ENCODE results near the gene CADPS2.
"Not testable (repeated sequence)": the region's sequence is repeated elsewhere in the genome, so short reads cannot be mapped to it uniquely, and the experiment has no call there.

The CADPS2 gene

DNA sequence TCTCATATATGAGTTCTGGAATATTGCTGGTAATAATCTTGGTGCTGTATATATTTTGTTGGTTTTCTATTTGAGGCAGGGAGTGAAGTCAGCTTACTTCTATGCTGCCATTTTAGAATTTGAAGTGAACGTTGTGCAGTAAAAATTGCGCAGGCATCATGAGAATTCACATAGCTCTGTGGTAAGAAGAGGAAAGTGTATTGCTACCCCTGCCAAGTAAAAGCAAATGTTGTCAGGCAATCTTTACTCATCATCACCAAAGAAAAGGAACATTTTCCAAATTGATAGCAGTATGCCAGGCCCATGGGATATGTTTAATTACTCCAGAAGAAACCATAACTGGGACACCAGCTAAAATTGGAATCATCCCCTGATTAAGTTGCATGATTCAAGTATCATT, 595.1 kb downstream of the CADPS2 start:
- Histone ChIP-seq H3K27me3 (ENCODE audit: insufficient read depth, poor library complexity, severe bottlenecking) (no peaks in the 10 kb centered on the region), H3K4me3 (replicated peaks; ENCODE audit: insufficient read depth, low read length) (no peak overlapping the region), H3K27ac (replicated peaks) (no peak overlapping the region)
- no peak for DNase-seq (ENCODE audit: low read depth in 1 of 2, low spot score in 1 of 2)
- no peak for TF ChIP-seq GABPA (IDR thresholded peaks at IDR 0.05; ENCODE audit: low read depth)
- TF ChIP-seq, protein P1, sequence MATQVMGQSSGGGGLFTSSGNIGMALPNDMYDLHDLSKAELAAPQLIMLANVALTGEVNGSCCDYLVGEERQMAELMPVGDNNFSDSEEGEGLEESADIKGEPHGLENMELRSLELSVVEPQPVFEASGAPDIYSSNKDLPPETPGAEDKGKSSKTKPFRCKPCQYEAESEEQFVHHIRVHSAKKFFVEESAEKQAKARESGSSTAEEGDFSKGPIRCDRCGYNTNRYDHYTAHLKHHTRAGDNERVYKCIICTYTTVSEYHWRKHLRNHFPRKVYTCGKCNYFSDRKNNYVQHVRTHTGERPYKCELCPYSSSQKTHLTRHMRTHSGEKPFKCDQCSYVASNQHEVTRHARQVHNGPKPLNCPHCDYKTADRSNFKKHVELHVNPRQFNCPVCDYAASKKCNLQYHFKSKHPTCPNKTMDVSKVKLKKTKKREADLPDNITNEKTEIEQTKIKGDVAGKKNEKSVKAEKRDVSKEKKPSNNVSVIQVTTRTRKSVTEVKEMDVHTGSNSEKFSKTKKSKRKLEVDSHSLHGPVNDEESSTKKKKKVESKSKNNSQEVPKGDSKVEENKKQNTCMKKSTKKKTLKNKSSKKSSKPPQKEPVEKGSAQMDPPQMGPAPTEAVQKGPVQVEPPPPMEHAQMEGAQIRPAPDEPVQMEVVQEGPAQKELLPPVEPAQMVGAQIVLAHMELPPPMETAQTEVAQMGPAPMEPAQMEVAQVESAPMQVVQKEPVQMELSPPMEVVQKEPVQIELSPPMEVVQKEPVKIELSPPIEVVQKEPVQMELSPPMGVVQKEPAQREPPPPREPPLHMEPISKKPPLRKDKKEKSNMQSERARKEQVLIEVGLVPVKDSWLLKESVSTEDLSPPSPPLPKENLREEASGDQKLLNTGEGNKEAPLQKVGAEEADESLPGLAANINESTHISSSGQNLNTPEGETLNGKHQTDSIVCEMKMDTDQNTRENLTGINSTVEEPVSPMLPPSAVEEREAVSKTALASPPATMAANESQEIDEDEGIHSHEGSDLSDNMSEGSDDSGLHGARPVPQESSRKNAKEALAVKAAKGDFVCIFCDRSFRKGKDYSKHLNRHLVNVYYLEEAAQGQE (IDR thresholded peaks at IDR 0.05; ENCODE audit: insufficient replicate concordance, low read depth), result no peak
- TF ChIP-seq SPI1 (IDR thresholded peaks at IDR 0.05; ENCODE audit: borderline replicate concordance, low read depth), result no peak
- TF ChIP-seq CTCF (IDR thresholded peaks at IDR 0.05; ENCODE audit: insufficient read depth, low read length), result no peak
- no peak for TF ChIP-seq POLR2AphosphoS5 (IDR thresholded peaks at IDR 0.05; ENCODE audit: low read depth)

DNA sequence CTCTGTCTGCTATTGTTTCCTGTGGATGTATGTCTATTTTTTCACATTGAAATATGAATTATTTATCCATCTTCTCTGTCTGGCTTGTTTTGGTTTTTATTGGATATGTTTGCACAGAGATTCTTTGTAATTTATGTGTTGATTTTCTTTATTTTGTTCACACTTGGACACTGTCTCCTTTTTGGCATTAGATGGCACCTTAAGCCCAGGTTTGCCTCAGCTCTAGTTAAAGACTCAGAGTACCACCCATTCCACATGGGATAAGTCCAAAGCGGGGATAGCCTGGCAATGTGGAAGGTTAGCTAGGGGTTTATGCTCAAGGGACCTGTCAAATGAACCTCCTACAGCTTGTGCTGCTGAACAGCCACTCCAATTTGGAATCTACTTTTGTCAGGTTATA, 595.8 kb downstream of the CADPS2 start:
- Histone ChIP-seq H3K4me3 (replicated peaks; ENCODE audit: insufficient read depth, low read length) (no peak overlapping the region), H3K27ac (replicated peaks) (no peak overlapping the region), H3K27me3 (ENCODE audit: insufficient read depth, poor library complexity, severe bottlenecking) (no peaks in the 10 kb centered on the region)
- DNase-seq (ENCODE audit: low read depth in 1 of 2, low spot score in 1 of 2), result no peak
- no peak for TF ChIP-seq CTCF (IDR thresholded peaks at IDR 0.05; ENCODE audit: insufficient read depth, low read length)
- TF ChIP-seq, protein P1 (IDR thresholded peaks at IDR 0.05; ENCODE audit: insufficient replicate concordance, low read depth), result no peak
- TF ChIP-seq GABPA (IDR thresholded peaks at IDR 0.05; ENCODE audit: low read depth), result no peak
- TF ChIP-seq POLR2AphosphoS5 (IDR thresholded peaks at IDR 0.05; ENCODE audit: low read depth), result no peak
- no peak for TF ChIP-seq SPI1 (IDR thresholded peaks at IDR 0.05; ENCODE audit: borderline replicate concordance, low read depth)

- Histone ChIP-seq H3K27me3 (ENCODE audit: insufficient read depth, poor library complexity, severe bottlenecking) (no peaks in the 10 kb centered on the region), H3K27ac (replicated peaks) (no peak overlapping the region), H3K4me3 (replicated peaks; ENCODE audit: insufficient read depth, low read length) (no peak overlapping the region)
- no peak for DNase-seq (ENCODE audit: low read depth in 1 of 2, low spot score in 1 of 2)
- TF ChIP-seq SPI1 (IDR thresholded peaks at IDR 0.05; ENCODE audit: borderline replicate concordance, low read depth) (no peak), GABPA (IDR thresholded peaks at IDR 0.05; ENCODE audit: low read depth) (no peak), POLR2AphosphoS5 (IDR thresholded peaks at IDR 0.05; ENCODE audit: low read depth) (no peak), CTCF (IDR thresholded peaks at IDR 0.05; ENCODE audit: insufficient read depth, low read length) (no peak)
- TF ChIP-seq, protein P1 (IDR thresholded peaks at IDR 0.05; ENCODE audit: insufficient replicate concordance, low read depth), result no peak
These were observed 596.8 kb downstream of the CADPS2 start for GRCh38 chr7:122289426-122289825.

- not testable (repeated sequence) for H3K27ac ChIP-seq (replicated peaks); H3K4me3 ChIP-seq (replicated peaks; ENCODE audit: insufficient read depth, low read length); H3K27me3 ChIP-seq (ENCODE audit: insufficient read depth, poor library complexity, severe bottlenecking); DNase-seq (ENCODE audit: low read depth in 1 of 2, low spot score in 1 of 2)
These were observed 601.7 kb downstream of the CADPS2 start for GRCh38 chr7:122284608-122285007.

Measured in HL-60 (cell line).